Measurements from ENCODE around the gene SMG9. TPM values are rescaled to one million over a fixed set of nuclear protein-coding genes. Genes with fewer than 3 reads are reported as not detected.

The SMG9 gene
- polyA plus RNA-seq, 1 of the 3 experiments (the other 2 are of a cell fraction), result 24.3 TPM

- POLR2A ChIA-PET, result no interaction called here
- 83% methylated on average over 2 of the region's 2 CpGs for WGBS (ENCODE audit: low lambda C conversion rate)
- Histone ChIP-seq H2AFZ (ENCODE audit: low read depth) (no peak overlapping the region), H3K27ac (ENCODE audit: low read depth in 2 of 2, low read length in 1 of 2) (no peak overlapping the region), H3K9ac (no peak overlapping the region), H3K4me3 (ENCODE audit: low read depth in 2 of 2, low read length in 1 of 2) (no peak overlapping the region), H3K27me3 (ENCODE audit: insufficient read depth) (no peaks in the 10 kb centered on the region), H3K4me2 (no peak overlapping the region), H3F3A (replicated peaks; ENCODE audit: insufficient read depth) (no peaks in the 10 kb centered on the region), H3K9me3 (no peaks in the 10 kb centered on the region), H3K79me2 (ENCODE audit: insufficient read depth) (no peaks in the 10 kb centered on the region), H3K9me2 (no peaks in the 10 kb centered on the region), H3K36me3 (replicated peaks in 1 of 2; ENCODE audit: control insufficient read depth in 1 of 2, insufficient read depth in 2 of 2, low read length in 1 of 2) (no peaks in the 10 kb centered on the region), H3K4me1 (ENCODE audit: control insufficient read depth in 1 of 2, insufficient read depth in 2 of 2, low read depth in 1 of 2, low read length in 1 of 2) (peaks cover 0 to 13% of the 10 kb centered on the region in 2 experiments; a peak in 1 of 4 replicates), H4K20me1 (ENCODE audit: insufficient read depth) (no peaks in the 10 kb centered on the region)
- no peak for DNase-seq
- CTCF ChIA-PET, result interaction anchor here (1.0 kb wide), 1 partner anchor 15 kb away, joined by 3 read pairs; no protein-coding TSS in a partner anchor
- TF ChIP-seq GATA2 (CRISPR knock-in tag; IDR thresholded peaks at IDR 0.05), result no peak
- no peak for TF ChIP-seq CTCF (IDR thresholded peaks at IDR 0.05)
- TF ChIP-seq ZBTB33 (IDR thresholded peaks at IDR 0.05; ENCODE audit: borderline replicate concordance, low read depth), result no peak
- TF ChIP-seq YY1 (IDR thresholded peaks at IDR 0.05; ENCODE audit: low read depth), result no peak
- no peak for TF ChIP-seq USF1 (IDR thresholded peaks at IDR 0.05; ENCODE audit: borderline replicate concordance, low read depth)
- TF ChIP-seq ELF1 (IDR thresholded peaks at IDR 0.05), result no peak
- no peak for TF ChIP-seq NFIC (IDR thresholded peaks at IDR 0.05; ENCODE audit: borderline replicate concordance)
- TF ChIP-seq SIN3A (IDR thresholded peaks at IDR 0.05; ENCODE audit: borderline replicate concordance, low read depth, low read length), result no peak
- TF ChIP-seq REST (IDR thresholded peaks at IDR 0.05; ENCODE audit: low read depth, low read length), result no peak
- TF ChIP-seq NRF1 (IDR thresholded peaks at IDR 0.05; ENCODE audit: low read depth, low read length), result no peak
- no peak for TF ChIP-seq FOXJ3 (CRISPR knock-in tag; IDR thresholded peaks at IDR 0.05)
- TF ChIP-seq RXRA (IDR thresholded peaks at IDR 0.05; ENCODE audit: borderline replicate concordance, low read depth), result no peak
- TF ChIP-seq SMC3 (IDR thresholded peaks at IDR 0.05; ENCODE audit: low read depth, low read length), result no peak
- no peak for TF ChIP-seq RAD21 (IDR thresholded peaks at IDR 0.05; ENCODE audit: low read length)
- TF ChIP-seq MXI1 (IDR thresholded peaks at IDR 0.05; ENCODE audit: low read depth, low read length), result no peak
- TF ChIP-seq MAX (IDR thresholded peaks at IDR 0.05; ENCODE audit: low read depth), result no peak
Measured at GRCh38 chr19:43683905-43684304, 70.9 kb downstream of the SMG9 start.

Measured in SK-N-SH (cell line).